H1 (cell line): ENCODE data around the gene STAMBPL1. TPM values are rescaled to one million over a fixed set of nuclear protein-coding genes. Genes with fewer than 3 reads are reported as not detected.

ENCODE experiments used
- CTCF ChIA-PET: fragments of 300-600 bp; sonication (Branson Sonifier 250); formaldehyde crosslinking; loops from one replicate; lab custom pipeline; 2021; ENCODE audit not compliant: partially characterized antibody; lab: Charles Lee
- POLR2A ChIA-PET: fragments of 300-600 bp; sonication (Branson Sonifier 250); formaldehyde crosslinking; loops from one replicate; lab custom pipeline; 2021; ENCODE audit warnings: inconsistent platforms; ENCODE audit not compliant: partially characterized antibody; lab: Charles Lee
- DNase-seq, 2 experiments: peaks; one replicate each; pipeline versions ENCODE4 v3.0.0 to v3.0.0-alpha.2; 2010 to 2022; ENCODE audit warnings: low spot score in 2 of 2, low read depth in 1 of 2, mixed read lengths in 1 of 2
- FAIRE-seq: peaks from 2 replicates; lab custom pipeline; 2011; peaks lifted over from hg19 to GRCh38; lab: Jason Lieb, UNC
- H2AFZ ChIP-seq: 2 replicates; pipeline ENCODE4 v1.8.1; 2012; ENCODE audit warnings: low read length, inconsistent platforms
- H2AK5ac ChIP-seq: 2 replicates; pipeline ENCODE4 v1.6.1; 2013; ENCODE audit warnings: low read depth, low read length
- H2BK120ac ChIP-seq: replicated peaks from 2 replicates; pipeline ENCODE3; 2013; ENCODE audit warnings: low read depth, low read length, inconsistent platforms
- H2BK12ac ChIP-seq: 2 replicates; pipeline ENCODE4 v1.6.1; 2013; ENCODE audit warnings: low read depth, low read length
- H2BK15ac ChIP-seq: 2 replicates; pipeline ENCODE4 v1.6.1; 2013; ENCODE audit warnings: low read length
- H2BK20ac ChIP-seq: 2 replicates; pipeline ENCODE4 v1.6.1; 2013; ENCODE audit warnings: low read length
- H2BK5ac ChIP-seq: 2 replicates; pipeline ENCODE4 v1.6.1; 2013; ENCODE audit warnings: low read depth, low read length
- H3K14ac ChIP-seq: 2 replicates; pipeline ENCODE4 v1.6.1; 2013; ENCODE audit warnings: inconsistent platforms; ENCODE audit not compliant: insufficient read length
- H3K18ac ChIP-seq: 2 replicates; pipeline ENCODE4 v1.6.1; 2013; ENCODE audit warnings: low read length; ENCODE audit errors: extremely low read depth
- H3K23ac ChIP-seq: 2 replicates; pipeline ENCODE4 v1.6.1; 2013; ENCODE audit warnings: inconsistent platforms; ENCODE audit not compliant: insufficient read length
- H3K23me2 ChIP-seq: 2 replicates; pipeline ENCODE4 v1.6.1; 2013; ENCODE audit warnings: low read depth, low read length
- H3K27ac ChIP-seq: 2 replicates; pipeline ENCODE4 v1.6.1; 2011; ENCODE audit warnings: low read depth, low read length, inconsistent platforms
- H3K27me3 ChIP-seq, 4 experiments: replicated peaks in 1 of 4; 1 replicate in 1 of 4; 2 replicates in 3 of 4; pipeline versions ENCODE4 v1.6.1 to v1.8.1; 2011 to 2013; ENCODE audit warnings: low read length in 3 of 4, mild to moderate bottlenecking in 3 of 4, inconsistent platforms in 2 of 4, mixed read lengths in 2 of 4, moderate library complexity in 1 of 4; ENCODE audit not compliant: control insufficient read depth in 3 of 4, insufficient read depth in 3 of 4; ENCODE audit errors: extremely low read depth in 1 of 4
- H3K36me3 ChIP-seq, 4 experiments: 2 replicates each; pipeline versions ENCODE4 v1.6.1 to v1.8.1; 2011 to 2013; ENCODE audit warnings: mild to moderate bottlenecking in 4 of 4, low read length in 3 of 4, moderate library complexity in 2 of 4, control low read depth in 1 of 4, inconsistent platforms in 1 of 4; ENCODE audit not compliant: insufficient read depth in 4 of 4, control insufficient read depth in 2 of 4
- H3K4ac ChIP-seq: replicated peaks from 2 replicates; pipeline ENCODE3; 2013; ENCODE audit warnings: low read length, low read depth, mixed read lengths, inconsistent platforms; ENCODE audit not compliant: insufficient read length
- H3K4me1 ChIP-seq, 4 experiments: replicated peaks in 1 of 4; 1 replicate in 1 of 4; 2 replicates in 3 of 4; pipeline versions ENCODE4 v1.6.1 to v1.8.1; 2011 to 2013; ENCODE audit warnings: low read length in 3 of 4, inconsistent platforms in 2 of 4, mixed read lengths in 1 of 4; ENCODE audit not compliant: insufficient read depth in 4 of 4, control insufficient read depth in 3 of 4
- H3K4me2 ChIP-seq, 2 experiments: 2 replicates each; pipeline versions ENCODE4 v1.6.1 to v1.8.1; 2011 to 2013; ENCODE audit warnings: low read depth in 2 of 2, low read length in 2 of 2, control low read depth in 1 of 2, inconsistent platforms in 1 of 2, mild to moderate bottlenecking in 1 of 2; ENCODE audit not compliant: insufficient read depth in 1 of 2
- H3K4me3 ChIP-seq, 4 experiments: fragments of 200-600, 300-600 bp in 1 of 4; sonication (generic), shearing (Covaris generic), sonication (Bioruptor Twin) in 1 of 4; 2 replicates each; pipeline versions ENCODE4 v1.5.1 to v1.8.1; 2011 to 2016; ENCODE audit warnings: low read length in 4 of 4, low read depth in 3 of 4, control low read depth in 2 of 4, inconsistent platforms in 2 of 4, mild to moderate bottlenecking in 2 of 4, mixed read lengths in 1 of 4, moderate library complexity in 1 of 4; ENCODE audit not compliant: insufficient read depth in 2 of 4; ENCODE audit errors: extremely low read depth in 1 of 4
- H3K56ac ChIP-seq: replicated peaks from 2 replicates; pipeline ENCODE3; 2013; ENCODE audit warnings: low read depth, mild to moderate bottlenecking, mixed read lengths, low read length, inconsistent platforms; ENCODE audit not compliant: insufficient read length
- H3K79me1 ChIP-seq: 2 replicates; pipeline ENCODE4 v1.6.1; 2013; ENCODE audit warnings: low read depth, low read length, control low read depth
- H3K79me2 ChIP-seq, 2 experiments: 2 replicates each; pipeline versions ENCODE4 v1.6.1 to v1.8.1; 2012 to 2013; ENCODE audit warnings: low read length in 2 of 2, mild to moderate bottlenecking in 2 of 2, inconsistent platforms in 1 of 2; ENCODE audit not compliant: insufficient read depth in 2 of 2, control insufficient read depth in 1 of 2
- H3K9ac ChIP-seq, 4 experiments: replicated peaks in 1 of 4; 1 replicate in 1 of 4; 2 replicates in 3 of 4; pipeline versions ENCODE4 v1.6.1 to v1.8.1; 2011 to 2013; ENCODE audit warnings: low read depth in 3 of 4, low read length in 3 of 4, control low read depth in 2 of 4, mild to moderate bottlenecking in 2 of 4, moderate library complexity in 2 of 4, inconsistent platforms in 1 of 4; ENCODE audit errors: extremely low read depth in 1 of 4
- H3K9me3 ChIP-seq, 2 experiments: 2 replicates each; pipeline versions ENCODE4 v1.6.1 to v1.8.1; 2012 to 2013; ENCODE audit warnings: mild to moderate bottlenecking in 2 of 2, moderate library complexity in 2 of 2, control low read depth in 1 of 2, inconsistent platforms in 1 of 2, low read depth in 1 of 2, low read length in 1 of 2, mixed read lengths in 1 of 2; ENCODE audit not compliant: insufficient read depth in 2 of 2
- H4K20me1 ChIP-seq, 2 experiments: replicated peaks in 1 of 2; 2 replicates each; pipeline versions ENCODE3 to v1.8.1; 2011 to 2013; ENCODE audit warnings: inconsistent platforms in 2 of 2, low read length in 2 of 2, mild to moderate bottlenecking in 1 of 2; ENCODE audit not compliant: insufficient read depth in 2 of 2, control insufficient read depth in 1 of 2
- H4K5ac ChIP-seq: 2 replicates; pipeline ENCODE4 v1.6.1; 2013; ENCODE audit warnings: low read length, low read depth, mixed read lengths, inconsistent platforms; ENCODE audit not compliant: insufficient read length
- H4K8ac ChIP-seq: 2 replicates; pipeline ENCODE4 v1.8.0; 2013; ENCODE audit warnings: mild to moderate bottlenecking, moderate library complexity, low read length, inconsistent platforms; ENCODE audit not compliant: insufficient read depth; ENCODE audit errors: extremely low read depth
- H4K91ac ChIP-seq: replicated peaks from 2 replicates; pipeline ENCODE3; 2013; ENCODE audit warnings: low read length, mixed read lengths, inconsistent platforms; ENCODE audit not compliant: insufficient read length
- BACH1 ChIP-seq: IDR thresholded peaks from 2 replicates; pipeline ENCODE4 v1.6.1; 2012; ENCODE audit warnings: low read length, improper control_type of control experiment
- CEBPB ChIP-seq: IDR thresholded peaks from 2 replicates; pipeline ENCODE4 v1.6.1; 2012; ENCODE audit warnings: low read depth, low read length
- CREB1 ChIP-seq: IDR thresholded peaks from 2 replicates; pipeline ENCODE4 v1.6.1; 2012; ENCODE audit warnings: inconsistent platforms
- RNF2 ChIP-seq: fragments of 200-900, 300-1000 bp; sonication (generic); IDR thresholded peaks from 2 replicates; pipeline ENCODE4 v1.7.1; 2016; ENCODE audit warnings: borderline replicate concordance, low read depth, mild to moderate bottlenecking, antibody characterized with exemption, low read length; ENCODE audit not compliant: poor library complexity, severe bottlenecking; ENCODE audit errors: missing control alignments
- SP2 ChIP-seq: IDR thresholded peaks from 2 replicates; pipeline ENCODE4 v1.6.1; 2012; ENCODE audit warnings: mild to moderate bottlenecking, low read length, inconsistent platforms
- ZNF274 ChIP-seq: IDR thresholded peaks from 2 replicates; pipeline ENCODE4 v1.7.0; 2012; ENCODE audit warnings: low read length, borderline replicate concordance; ENCODE audit errors: extremely low read depth
- WGBS, 2 experiments: shearing (Covaris generic) in 1 of 2; methylation state at CpG; one replicate each; pipeline versions ENCODE4 v1.1.6 to v1.1.7; 2013 to 2015; ENCODE audit warnings: low lambda C conversion rate in 2 of 2, mixed read lengths in 2 of 2, inconsistent platforms in 1 of 2, low coverage in 1 of 2, missing lambda C conversion rate in 1 of 2; ENCODE audit not compliant: insufficient replicate concordance in 2 of 2, insufficient coverage in 1 of 2, insufficient read length in 1 of 2; ENCODE audit errors: extremely low coverage in 1 of 2, missing lambda C conversion rate in 1 of 2; 5-methylcytosine and 5-hydroxymethylcytosine counted together
- polyA plus RNA-seq, 7 experiments: library from polyadenylated mRNA; depleted of rRNA in 3 of 7; stranded (reverse) in 5 of 7; unstranded in 2 of 7; fragments of >200 nt in 5 of 7; fragments of 200-250 nt in 2 of 7; gene quantifications; 1 replicate in 5 of 7; 2 replicates in 1 of 7; 4 replicates in 1 of 7; pipeline versions ENCODE4 v1.2.1 to v1.2.3, GENCODE V29; 2011 to 2013; ENCODE audit warnings: missing spikeins in 2 of 7, mixed read lengths in 2 of 7
- total RNA-seq: library from RNA; stranded (reverse); fragmentation: NEBNext Ultra II Directional; extraction: Animal tissue kit (Norgen Biotek cat#: 25700); gene quantifications from 2 replicates; pipeline ENCODE4 v1.2.1, GENCODE V29; 2021

The STAMBPL1 gene
- total and polyA plus RNA-seq, 2 of the 8 experiments (the other 6 are each of a cell fraction or from before 2014, with no cell fraction given), result 5.5 TPM

DNA sequence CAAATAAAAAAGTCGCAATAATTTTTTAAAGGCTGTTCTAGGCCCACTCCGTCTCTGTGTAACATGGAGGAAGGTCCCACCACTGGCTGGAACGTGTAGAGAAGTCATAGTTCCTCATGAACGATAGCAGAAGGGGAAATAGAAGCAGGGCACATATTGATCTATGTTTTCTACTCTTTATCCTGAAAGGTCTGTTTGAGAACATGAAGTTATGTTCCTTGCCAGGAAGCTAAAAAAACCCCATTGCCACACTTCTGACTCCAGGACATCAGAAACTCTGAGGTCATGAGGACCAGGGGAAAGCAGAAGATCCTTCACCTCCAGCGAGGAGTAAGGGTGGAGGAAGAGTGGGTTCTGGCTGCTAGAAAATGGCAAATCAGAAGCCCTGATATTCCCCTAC is 39.2 kb upstream of the STAMBPL1 start:
- Histone ChIP-seq H3K4me1 (no peaks in the 10 kb centered on the region), H2AFZ (peak overlapping the region; percentile 73; the same call in 1 of the 2 replicates), H3K79me1 (no peaks in the 10 kb centered on the region), H4K8ac (no peak overlapping the region), H2BK12ac (no peak overlapping the region), H3K4me2 (no peak overlapping the region), H3K18ac (no peak overlapping the region), H3K4me3 (no peak overlapping the region), H2AK5ac (0 out of 2 replicates have a peak overlapping the region, but pooled peaks have one; percentile 72), H2BK5ac (no peak overlapping the region), H2BK20ac (no peak overlapping the region), H3K56ac (no peak overlapping the region), H4K20me1 (no peaks in the 10 kb centered on the region), H4K91ac (no peak overlapping the region), H3K36me3 (no peaks in the 10 kb centered on the region), H3K27me3 (no peaks in the 10 kb centered on the region), H4K5ac (no peak overlapping the region), H3K23me2 (no peaks in the 10 kb centered on the region), H2BK120ac (no peak overlapping the region), H2BK15ac (no peak overlapping the region), H3K9me3 (no peaks in the 10 kb centered on the region), H3K79me2 (no peaks in the 10 kb centered on the region), H3K27ac (no peak overlapping the region), H3K4ac (no peak overlapping the region), H3K9ac (no peak overlapping the region), H3K23ac (no peak overlapping the region), H3K14ac (no peak overlapping the region)
- TF ChIP-seq CEBPB (no peak), RNF2 (no peak), BACH1 (no peak), CREB1 (no peak), ZNF274 (no peak), SP2 (no peak)
- WGBS, 2 experiments, result 90% methylated on average over 5 of the region's 5 CpGs; no CpG with 5 or more reads in 1 of the 2 experiments
- POLR2A ChIA-PET, result no interaction called here
- DNase-seq (no peak), FAIRE-seq (no peak)
- CTCF ChIA-PET, result interaction anchor here (0.6 to 7.2 kb wide), 6 partner anchors 90 to 807 kb away, joined by 3 to 279 read pairs (median 4); no protein-coding TSS in a partner anchor
